Right lobe of liver (tissue), 6 donors: ENCODE results near the gene GPR183. TPM values are rescaled to one million over a fixed set of nuclear protein-coding genes. Genes with fewer than 3 reads are reported as not detected.

Experiments used
- ATAC-seq, 4 donors: fragments of 200-7000 bp; cut with Tn5 transposase; one replicate each; pipeline ENCODE4 v1.9.1; 2020; ENCODE audit warnings: mild to moderate bottlenecking in 4 of 4, moderate library complexity in 4 of 4
- DNase-seq, 3 donors: peaks; one replicate each; pipeline ENCODE4 v3.0.0-alpha.2; 2020
- H3K27ac ChIP-seq, 3 donors: fragments of 200-600 bp; one replicate each; pipeline ENCODE4 v1.8.0; 2022
- H3K27me3 ChIP-seq, 2 donors: fragments of 200-600 bp; one replicate each; pipeline ENCODE4 v1.8.0; 2022
- H3K36me3 ChIP-seq, 4 donors: fragments of 200-600 bp; sonication (generic) in 1 of 4; one replicate each; pipeline versions ENCODE4 v1.5.1 to v1.8.0; 2017 to 2022; ENCODE audit warnings: control low read depth in 1 of 4
- H3K4me1 ChIP-seq, 4 donors: fragments of 200-600 bp; sonication (generic) in 1 of 4; one replicate each; pipeline versions ENCODE4 v1.5.1 to v1.8.0; 2017 to 2022; ENCODE audit warnings: control low read depth in 1 of 4
- H3K4me3 ChIP-seq, 3 donors: fragments of 200-600 bp; one replicate each; pipeline ENCODE4 v1.8.0; 2022
- H3K9me3 ChIP-seq, 4 donors: fragments of 200-600 bp; sonication (generic) in 1 of 4; one replicate each; pipeline versions ENCODE4 v1.5.1 to v1.8.0; 2017 to 2022; ENCODE audit warnings: control low read depth in 1 of 4
- CTCF ChIP-seq, 4 donors: fragments of 200-600 bp in 3 of 4; fragments of 450-650 bp in 1 of 4; IDR thresholded peaks; one replicate each; pipeline versions ENCODE4 v1.5.1 to v1.8.0; 2016 to 2022; ENCODE audit warnings: antibody characterized with exemption in 4 of 4, mild to moderate bottlenecking in 2 of 4
- POLR2A ChIP-seq: fragments of 450-650 bp; IDR thresholded peaks from one replicate; pipeline ENCODE4 v1.6.1; 2017; ENCODE audit warnings: antibody characterized with exemption, mild to moderate bottlenecking
- WGBS: methylation state at CpG from one replicate; pipeline ENCODE4 v1.1.6; 2018; ENCODE audit warnings: low coverage, low lambda C conversion rate; ENCODE audit not compliant: insufficient coverage; ENCODE audit errors: missing lambda C conversion rate; 5-methylcytosine and 5-hydroxymethylcytosine counted together
- intact Hi-C, 2 donors: fragments of 100-400 bp; cut with DNase I; formaldehyde crosslinking; loops; one replicate each; pipeline versions ENCODE4 v1.11.2 to v1.14.1; 2022
- total RNA-seq, 6 experiments: library from RNA; depleted of rRNA in 2 of 6; stranded (reverse); fragments of >200 nt in 2 of 6; fragmentation: NEBNext Ultra II Directional in 3 of 6; extraction: Animal tissue kit (Norgen Biotek cat#: 25700) in 3 of 6; gene quantifications; one replicate each; pipeline versions ENCODE4 v1.1.0 to v1.2.4, GENCODE V29; 2016 to 2023
- donor health status: DM: no; HTN: yes; CAD: no.
- donor health status: DM: no; HTN: no; CAD: no.
- donor health status: DM: no; HTN: no; CAD: no.
- donor health status: DM: no; HTN: yes; CAD: no.
- donor health status: DM: no; HTN: yes; CAD: no.

GPR183 gene
- total RNA-seq, 6 experiments from 2014 or later = 0.26 to 3.2 (median 1.0) TPM

GRCh38 chr13:99263126-99263785, 43.9 kb downstream of the GPR183 start:
- H3K4me1 ChIP-seq = peaks cover 0 to 10% (median 0%) of the 10 kb centered on the region in 4 donors
- intact Hi-C loops = loop anchor here in 1 of 2 donors (5.0 kb wide), 1 partner anchor 86 kb away; no protein-coding TSS in a partner anchor
- WGBS = 91% methylated on average over 7 of the region's 7 CpGs
- H3K4me3 ChIP-seq = no peak overlapping the region
- TF ChIP-seq POLR2A (no peak), CTCF (IDR thresholded peaks at IDR 0.05) (no peak)
- no peaks in the 10 kb centered on the region for H3K36me3 ChIP-seq
- no peaks in the 10 kb centered on the region for H3K9me3 ChIP-seq
- H3K27me3 ChIP-seq = no peaks in the 10 kb centered on the region
- DNase-seq (no peak), ATAC-seq (no peak)
- no peak overlapping the region for H3K27ac ChIP-seq

- no peak for DNase-seq
- peak; percentile 31 to 55 (median 37) for ATAC-seq
- H3K36me3 ChIP-seq = no peaks in the 10 kb centered on the region
- no peaks in the 10 kb centered on the region for H3K9me3 ChIP-seq
- no peak overlapping the region for H3K4me3 ChIP-seq
- H3K4me1 ChIP-seq = peaks cover 0 to 10% (median 0%) of the 10 kb centered on the region in 4 donors
- intact Hi-C loops = loop anchor here in 1 of 2 donors (5.0 kb wide), 1 partner anchor 84 kb away; no protein-coding TSS in a partner anchor
- TF ChIP-seq CTCF (IDR thresholded peaks at IDR 0.05) (no peak), POLR2A (no peak)
- H3K27me3 ChIP-seq = no peaks in the 10 kb centered on the region
- H3K27ac ChIP-seq = no peak overlapping the region
- no CpG with 5 or more reads among the region's 1 CpG for WGBS
These were observed 46.1 kb downstream of the GPR183 start for GRCh38 chr13:99261059-99261458.

- Histone ChIP-seq H3K4me3 (no peak overlapping the region), H3K4me1 (peaks cover 0 to 10% (median 0%) of the 10 kb centered on the region in 4 donors), H3K27ac (no peak overlapping the region), H3K9me3 (no peaks in the 10 kb centered on the region), H3K36me3 (peaks cover 0 to 1% (median 0%) of the 10 kb centered on the region in 4 donors), H3K27me3 (no peaks in the 10 kb centered on the region)
- DNase-seq = no peak
- ATAC-seq = no peak
- intact Hi-C loops = loop anchor here in 1 of 2 donors (5.0 kb wide), 1 partner anchor 83 kb away; no protein-coding TSS in a partner anchor
- TF ChIP-seq CTCF (IDR thresholded peaks at IDR 0.05) (no peak), POLR2A (no peak)
- WGBS = 81% methylated on average over 5 of the region's 5 CpGs
These were observed 47.0 kb downstream of the GPR183 start for GRCh38 chr13:99260216-99260615.

DNA sequence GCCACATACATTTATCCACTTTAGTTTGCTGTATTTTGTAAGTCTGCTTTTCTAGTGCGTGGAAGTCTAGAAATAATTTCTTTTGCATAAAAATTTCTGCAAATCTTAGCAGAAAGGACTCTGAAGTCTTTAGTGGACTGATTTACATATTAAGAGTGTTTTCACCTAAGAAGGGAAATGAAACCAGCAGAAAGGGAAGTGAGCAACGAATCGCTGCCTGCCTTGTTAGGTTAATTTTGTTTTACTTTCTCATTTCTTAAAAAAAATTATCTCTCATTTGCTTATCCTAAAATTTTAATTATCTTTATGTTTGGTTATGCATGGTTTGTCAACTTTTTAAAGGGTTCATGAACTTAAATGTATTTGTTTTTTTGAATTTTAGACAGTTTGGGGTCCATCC, 48.3 kb downstream of the GPR183 start:
- no peak for TF ChIP-seq CTCF (IDR thresholded peaks at IDR 0.05)
- no peak for TF ChIP-seq POLR2A
- H3K36me3 ChIP-seq = peaks cover 0 to 4% (median 0%) of the 10 kb centered on the region in 4 donors
- DNase-seq = no peak
- 49% methylated on average over 3 of the region's 3 CpGs for WGBS
- no peak overlapping the region for H3K4me3 ChIP-seq
- H3K27ac ChIP-seq = peak overlapping the region in 1 of 3 donors; percentile 2
- intact Hi-C loops = no loop called here
- ATAC-seq = peak in 2 of 4 donors; percentile 46 to 60
- no peaks in the 10 kb centered on the region for H3K27me3 ChIP-seq
- H3K9me3 ChIP-seq = no peaks in the 10 kb centered on the region
- peaks cover 0 to 10% (median 0%) of the 10 kb centered on the region in 4 donors for H3K4me1 ChIP-seq
